ENCODE results near the gene ANKRD40.

DNA sequence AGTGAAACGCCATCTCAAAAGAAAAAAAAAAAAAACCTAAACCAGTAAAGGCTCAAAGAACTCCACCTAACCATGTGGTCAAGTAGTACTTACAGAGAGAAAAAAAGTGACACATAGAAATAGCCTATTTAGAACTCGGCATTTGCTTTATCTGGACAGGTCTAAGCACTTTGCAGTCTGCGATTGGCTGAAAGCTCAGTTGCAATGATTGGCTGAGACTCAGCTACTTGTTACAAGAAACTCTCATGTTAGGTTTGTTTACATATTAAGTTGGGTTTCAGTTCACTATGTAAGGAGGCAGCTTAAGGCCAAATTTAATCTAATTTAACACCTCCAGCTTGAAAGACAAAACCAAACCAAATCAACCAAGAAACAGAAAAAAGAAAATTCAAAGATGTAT lies 54.0 kb downstream of the ANKRD40 start:
- TF ChIP-seq, protein P1, sequence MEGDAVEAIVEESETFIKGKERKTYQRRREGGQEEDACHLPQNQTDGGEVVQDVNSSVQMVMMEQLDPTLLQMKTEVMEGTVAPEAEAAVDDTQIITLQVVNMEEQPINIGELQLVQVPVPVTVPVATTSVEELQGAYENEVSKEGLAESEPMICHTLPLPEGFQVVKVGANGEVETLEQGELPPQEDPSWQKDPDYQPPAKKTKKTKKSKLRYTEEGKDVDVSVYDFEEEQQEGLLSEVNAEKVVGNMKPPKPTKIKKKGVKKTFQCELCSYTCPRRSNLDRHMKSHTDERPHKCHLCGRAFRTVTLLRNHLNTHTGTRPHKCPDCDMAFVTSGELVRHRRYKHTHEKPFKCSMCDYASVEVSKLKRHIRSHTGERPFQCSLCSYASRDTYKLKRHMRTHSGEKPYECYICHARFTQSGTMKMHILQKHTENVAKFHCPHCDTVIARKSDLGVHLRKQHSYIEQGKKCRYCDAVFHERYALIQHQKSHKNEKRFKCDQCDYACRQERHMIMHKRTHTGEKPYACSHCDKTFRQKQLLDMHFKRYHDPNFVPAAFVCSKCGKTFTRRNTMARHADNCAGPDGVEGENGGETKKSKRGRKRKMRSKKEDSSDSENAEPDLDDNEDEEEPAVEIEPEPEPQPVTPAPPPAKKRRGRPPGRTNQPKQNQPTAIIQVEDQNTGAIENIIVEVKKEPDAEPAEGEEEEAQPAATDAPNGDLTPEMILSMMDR (IDR thresholded peaks at IDR 0.05; ENCODE audit: low read length) = no peak
- TF ChIP-seq EZH2 (IDR thresholded peaks at IDR 0.05; ENCODE audit: borderline replicate concordance, low read length) = no peak

Data from OCI-LY1 (cell line).